ENCODE data around the gene MAST3. TPM values are rescaled to one million over a fixed set of nuclear protein-coding genes. Genes with fewer than 3 reads are reported as not detected.

The MAST3 gene
- total and polyA plus RNA-seq, 2 of the 13 experiments (the other 11 are each of a cell fraction or from before 2014, with no cell fraction given), result 4.1 to 4.6 TPM

DNA sequence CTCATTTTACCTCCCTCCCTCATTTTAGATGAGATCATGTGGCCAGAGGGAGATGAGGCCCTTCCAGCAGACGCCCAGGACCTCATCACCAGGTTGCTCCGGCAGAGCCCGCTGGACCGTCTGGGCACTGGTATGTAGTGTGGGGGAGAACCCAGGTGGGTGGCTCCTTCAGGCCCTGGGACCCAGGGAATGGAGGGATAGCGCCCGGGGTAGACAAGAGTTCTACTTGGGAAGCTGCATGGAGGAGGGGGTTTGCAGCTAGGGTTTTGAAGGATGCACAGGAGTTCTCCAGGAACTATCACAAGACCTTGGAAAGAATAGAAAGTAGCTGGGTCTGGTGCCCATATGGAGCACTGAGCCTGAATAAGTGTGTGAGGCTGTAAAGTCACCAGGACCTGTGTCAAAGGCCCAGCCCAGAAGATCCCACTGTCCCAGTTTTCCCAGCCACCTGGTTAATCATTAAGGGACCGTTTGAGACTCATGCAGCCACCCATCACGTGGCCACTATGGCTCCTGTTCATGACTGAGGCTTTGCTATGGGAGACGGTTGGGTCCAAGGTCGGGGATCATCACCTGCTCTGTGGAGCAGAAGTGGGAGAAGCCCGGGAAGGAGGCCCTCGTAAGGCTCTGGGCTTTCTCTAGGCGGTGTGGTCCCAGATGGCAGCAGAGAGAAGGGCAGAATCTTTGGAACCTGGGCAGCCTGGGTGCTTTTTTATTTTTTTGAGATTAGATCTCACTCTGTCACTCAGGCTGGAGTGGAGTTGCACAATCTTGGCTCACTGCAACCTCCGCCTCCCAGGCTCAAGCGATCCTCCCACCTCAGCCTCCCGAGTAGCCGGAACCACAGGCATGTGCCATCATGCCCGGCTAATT is 38.4 kb downstream of the MAST3 start (continued):
- TF ChIP-seq ZHX2 (IDR thresholded peaks at IDR 0.05; ENCODE audit: low read depth), result peak; percentile 64; the same call in 1 of the 2 replicates
- no peak for TF ChIP-seq ZHX2 (CRISPR knock-in tag; IDR thresholded peaks at IDR 0.05; ENCODE audit: borderline replicate concordance)
- peak; percentile 77 for TF ChIP-seq SKI (IDR thresholded peaks at IDR 0.05; ENCODE audit: partially characterized antibody)
- TF ChIP-seq CSRNP2 (CRISPR knock-in tag; conservative IDR thresholded peaks at IDR 0.05; ENCODE audit: low read depth), result no peak
- TF ChIP-seq ZNF282 (IDR thresholded peaks at IDR 0.05; ENCODE audit: partially characterized antibody), result no peak
- TF ChIP-seq, protein P1, sequence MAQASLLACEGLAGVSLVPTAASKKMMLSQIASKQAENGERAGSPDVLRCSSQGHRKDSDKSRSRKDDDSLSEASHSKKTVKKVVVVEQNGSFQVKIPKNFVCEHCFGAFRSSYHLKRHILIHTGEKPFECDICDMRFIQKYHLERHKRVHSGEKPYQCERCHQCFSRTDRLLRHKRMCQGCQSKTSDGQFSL (CRISPR knock-in tag; IDR thresholded peaks at IDR 0.05), result no peak
- peak; percentile 32; the same call in 1 of the 2 replicates for TF ChIP-seq PBX2 (CRISPR knock-in tag; IDR thresholded peaks at IDR 0.05)
- no peak for TF ChIP-seq ZNF496 (CRISPR knock-in tag; IDR thresholded peaks at IDR 0.05; ENCODE audit: insufficient replicate concordance)
- TF ChIP-seq, protein P2, sequence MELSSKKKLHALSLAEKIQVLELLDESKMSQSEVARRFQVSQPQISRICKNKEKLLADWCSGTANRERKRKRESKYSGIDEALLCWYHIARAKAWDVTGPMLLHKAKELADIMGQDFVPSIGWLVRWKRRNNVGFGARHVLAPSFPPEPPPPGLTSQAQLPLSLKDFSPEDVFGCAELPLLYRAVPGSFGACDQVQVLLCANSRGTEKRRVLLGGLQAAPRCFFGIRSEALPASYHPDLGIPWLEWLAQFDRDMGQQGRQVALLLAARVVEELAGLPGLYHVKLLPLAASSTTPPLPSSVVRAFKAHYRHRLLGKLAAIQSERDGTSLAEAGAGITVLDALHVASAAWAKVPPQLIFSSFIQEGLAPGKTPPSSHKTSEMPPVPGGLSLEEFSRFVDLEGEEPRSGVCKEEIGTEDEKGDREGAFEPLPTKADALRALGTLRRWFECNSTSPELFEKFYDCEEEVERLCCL (CRISPR knock-in tag; IDR thresholded peaks at IDR 0.05; ENCODE audit: borderline replicate concordance), result no peak
- 0 out of 2 replicates have a peak, but pooled peaks have one; percentile 54 for TF ChIP-seq SATB2 (CRISPR knock-in tag; IDR thresholded peaks at IDR 0.05)
- TF ChIP-seq HES4 (CRISPR knock-in tag; IDR thresholded peaks at IDR 0.05; ENCODE audit: borderline replicate concordance), result no peak
- TF ChIP-seq ZNF772 (CRISPR knock-in tag; IDR thresholded peaks at IDR 0.05), result 0 out of 2 replicates have a peak, but pooled peaks have one; percentile 60
- no peak for TF ChIP-seq NONO (IDR thresholded peaks at IDR 0.05)
- TF ChIP-seq NONO (CRISPR knock-in tag; conservative IDR thresholded peaks at IDR 0.05), result no peak; the same call in 1 of the 2 replicates
- peak; percentile 76; the same call in 1 of the 2 replicates for TF ChIP-seq YEATS4 (CRISPR knock-in tag; IDR thresholded peaks at IDR 0.05; ENCODE audit: borderline replicate concordance)
- TF ChIP-seq ZFP62 (CRISPR knock-in tag; IDR thresholded peaks at IDR 0.05), result no peak
- no peak for TF ChIP-seq SALL2 (CRISPR knock-in tag; IDR thresholded peaks at IDR 0.05)

Measured in HepG2 (cell line).